NCI-H2227 treated with DMSO at 0.1 percent for 48 hours (cell line): Measurements from ENCODE around the gene VAV1.
"Not testable (repeated sequence)": the region's sequence is repeated elsewhere in the genome, so short reads cannot be mapped to it uniquely, and the experiment has no call there.

Experiments used
- DNase-seq: peaks from one replicate; lab custom pipeline; 2025; lab: John Stamatoyannopoulos, UW

Gene VAV1

GRCh38 chr19:6852001-6852400, 79.5 kb downstream of the VAV1 start:
- no peak for DNase-seq

- no peak for DNase-seq
Measured at GRCh38 chr19:6853868-6854267, 81.4 kb downstream of the VAV1 start.

GRCh38 chr19:6854758-6855157, 82.2 kb downstream of the VAV1 start:
- DNase-seq: no peak

GRCh38 chr19:6856749-6857372, 84.4 kb downstream of the VAV1 start:
- DNase-seq: no peak

- DNase-seq: no peak
Measured at GRCh38 chr19:6861683-6862286, 89.3 kb downstream of the VAV1 start.

- DNase-seq: peak; percentile 23
Measured at GRCh38 chr19:6862673-6863078, 90.2 kb downstream of the VAV1 start.

- DNase-seq: no peak
Measured at GRCh38 chr19:6864325-6864940, 91.9 kb downstream of the VAV1 start.

- DNase-seq: no peak
Measured at GRCh38 chr19:6865849-6866248, 93.3 kb downstream of the VAV1 start.

GRCh38 chr19:6866741-6867151, 94.2 kb downstream of the VAV1 start:
- no peak for DNase-seq

GRCh38 chr19:6868351-6868750, 95.8 kb downstream of the VAV1 start:
- no peak for DNase-seq

GRCh38 chr19:6869151-6869882, 96.8 kb downstream of the VAV1 start:
- DNase-seq: not testable (repeated sequence)

- no peak for DNase-seq
Measured at GRCh38 chr19:6873708-6874431, 101.4 kb downstream of the VAV1 start.

- DNase-seq: no peak
Measured at GRCh38 chr19:6875218-6875617, 102.7 kb downstream of the VAV1 start.

- DNase-seq: no peak
Measured at GRCh38 chr19:6876748-6877147, 104.2 kb downstream of the VAV1 start.

- DNase-seq: no peak
Measured at GRCh38 chr19:6877766-6878165, 105.3 kb downstream of the VAV1 start.

GRCh38 chr19:6886277-6886897, 113.9 kb downstream of the VAV1 start:
- no peak for DNase-seq

GRCh38 chr19:6887316-6887715, 114.8 kb downstream of the VAV1 start, which contains the start of gene ADGRE1:
Gene ADGRE1 (plus strand): TSS chr19:6887579. CDS start chr19:6887609, 30 bp downstream.
- no peak for DNase-seq

- DNase-seq: no peak
Measured at GRCh38 chr19:6888967-6889366, 116.5 kb downstream of the VAV1 start.

GRCh38 chr19:6890401-6890913, 117.9 kb downstream of the VAV1 start:
- DNase-seq: no peak

GRCh38 chr19:6890938-6891337, 118.4 kb downstream of the VAV1 start:
- no peak for DNase-seq

- no peak for DNase-seq
Measured at GRCh38 chr19:6891761-6892385, 119.4 kb downstream of the VAV1 start.
